Measurements from ENCODE around the gene ABHD8. TPM values are rescaled to one million over a fixed set of nuclear protein-coding genes. Genes with fewer than 3 reads are reported as not detected.

Gene ABHD8
- total RNA-seq, 1 experiment from 2014 or later = 5.2 TPM

DNA sequence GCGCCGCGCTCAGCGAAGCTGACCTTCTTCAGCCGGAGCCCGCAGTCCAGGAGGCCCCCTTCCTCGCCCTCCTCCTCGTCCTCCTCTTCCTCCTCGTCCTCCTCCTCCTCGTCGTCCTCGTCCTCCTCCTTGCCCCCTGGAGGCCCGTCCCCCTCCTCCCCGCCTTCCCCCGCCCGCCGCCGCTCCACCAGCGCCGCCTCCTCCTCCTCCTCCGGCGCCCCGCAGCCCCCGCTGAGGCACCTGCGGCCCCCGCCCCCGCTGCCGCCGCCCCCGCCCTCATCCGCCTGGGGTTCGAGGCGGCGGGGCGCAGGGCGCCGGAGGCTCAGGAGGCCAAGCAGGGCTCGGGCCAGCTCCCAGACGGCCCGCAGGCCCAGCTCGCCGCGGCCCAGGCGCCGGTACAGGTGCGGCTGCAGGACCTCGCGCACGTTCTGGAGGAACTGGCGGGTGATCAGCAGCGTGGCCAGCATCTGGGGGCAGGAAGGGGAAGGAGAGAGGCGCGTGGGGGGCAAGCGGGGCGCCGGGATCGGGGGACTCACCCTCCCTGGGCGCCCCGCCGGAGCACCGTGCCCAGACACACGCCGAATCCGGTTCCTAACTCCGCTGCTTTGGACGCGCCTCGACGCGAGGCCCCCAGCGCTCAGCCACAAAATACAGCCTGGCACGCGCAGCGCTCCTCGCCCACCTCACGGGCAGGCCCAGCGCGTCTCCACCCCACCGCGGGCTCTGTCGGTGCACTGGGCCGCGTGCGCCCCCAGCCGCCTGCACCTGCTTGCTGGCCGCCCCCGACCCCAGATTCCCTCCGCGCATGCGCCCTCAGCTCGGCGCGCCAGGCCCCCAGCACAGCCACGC, 25.5 kb upstream of the ABHD8 start (continued):
- TF ChIP-seq, protein P1, sequence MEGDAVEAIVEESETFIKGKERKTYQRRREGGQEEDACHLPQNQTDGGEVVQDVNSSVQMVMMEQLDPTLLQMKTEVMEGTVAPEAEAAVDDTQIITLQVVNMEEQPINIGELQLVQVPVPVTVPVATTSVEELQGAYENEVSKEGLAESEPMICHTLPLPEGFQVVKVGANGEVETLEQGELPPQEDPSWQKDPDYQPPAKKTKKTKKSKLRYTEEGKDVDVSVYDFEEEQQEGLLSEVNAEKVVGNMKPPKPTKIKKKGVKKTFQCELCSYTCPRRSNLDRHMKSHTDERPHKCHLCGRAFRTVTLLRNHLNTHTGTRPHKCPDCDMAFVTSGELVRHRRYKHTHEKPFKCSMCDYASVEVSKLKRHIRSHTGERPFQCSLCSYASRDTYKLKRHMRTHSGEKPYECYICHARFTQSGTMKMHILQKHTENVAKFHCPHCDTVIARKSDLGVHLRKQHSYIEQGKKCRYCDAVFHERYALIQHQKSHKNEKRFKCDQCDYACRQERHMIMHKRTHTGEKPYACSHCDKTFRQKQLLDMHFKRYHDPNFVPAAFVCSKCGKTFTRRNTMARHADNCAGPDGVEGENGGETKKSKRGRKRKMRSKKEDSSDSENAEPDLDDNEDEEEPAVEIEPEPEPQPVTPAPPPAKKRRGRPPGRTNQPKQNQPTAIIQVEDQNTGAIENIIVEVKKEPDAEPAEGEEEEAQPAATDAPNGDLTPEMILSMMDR (IDR thresholded peaks at IDR 0.05 in 2 of 3, conservative IDR thresholded peaks at IDR 0.05 in 1 of 3; ENCODE audit: borderline replicate concordance in 1 of 3, insufficient read depth in 1 of 3, low read depth in 2 of 3, low read length in 2 of 3) = no peak
- TF ChIP-seq POLR2A (IDR thresholded peaks at IDR 0.05; ENCODE audit: borderline replicate concordance, extremely low read depth, insufficient read depth, insufficient read length) = no peak
- TF ChIP-seq EGR1 (IDR thresholded peaks at IDR 0.05; ENCODE audit: low read depth) = no peak
- TF ChIP-seq EZH2 (IDR thresholded peaks at IDR 0.05) = no peak
- no peak for TF ChIP-seq YY1 (IDR thresholded peaks at IDR 0.05; ENCODE audit: extremely low read depth, insufficient replicate concordance, low read depth, low read length)
- no peak for TF ChIP-seq EZH2phosphoT487 (IDR thresholded peaks at IDR 0.05; ENCODE audit: borderline replicate concordance)
- TF ChIP-seq CBX3 (IDR thresholded peaks at IDR 0.05; ENCODE audit: low read depth) = no peak
- no peak for TF ChIP-seq POLR2AphosphoS5 (IDR thresholded peaks at IDR 0.05; ENCODE audit: low read depth, low read length)
- no peak for TF ChIP-seq TCF7L2 (IDR thresholded peaks at IDR 0.05; ENCODE audit: borderline replicate concordance, extremely low read depth, insufficient read depth, insufficient read length)
- TF ChIP-seq RAD21 (IDR thresholded peaks at IDR 0.05; ENCODE audit: low read depth) = no peak

All from HCT116 (cell line).